Left cardiac atrium (tissue), 4 donors: ENCODE measurements around the gene CCL16. TPM values are rescaled to one million over a fixed set of nuclear protein-coding genes. Genes with fewer than 3 reads are reported as not detected.
"Not testable (repeated sequence)": the region's sequence is repeated elsewhere in the genome, so short reads cannot be mapped to it uniquely, and the experiment has no call there.

Source experiments
- ATAC-seq, 2 donors: fragments of 200-7000 bp; cut with Tn5 transposase; one replicate each; pipeline ENCODE4 v1.9.1; 2020; ENCODE audit warnings: mild to moderate bottlenecking in 2 of 2, moderate library complexity in 2 of 2
- DNase-seq: peaks from one replicate; pipeline ENCODE4 v3.0.0-alpha.2; 2020
- intact Hi-C, 2 donors: fragments of 100-400 bp; cut with DNase I; formaldehyde crosslinking; loops; one replicate each; pipeline versions ENCODE4 v1.14.1 to v1.15.1; 2022 to 2023
- total RNA-seq, 2 donors: library from RNA; stranded (reverse); fragmentation: NEBNext Ultra II Directional; extraction: Animal tissue kit (Norgen Biotek cat#: 25700); gene quantifications; one replicate each; pipeline ENCODE4 v1.2.1, GENCODE V29; 2021
- donor health status: DM: no; HTN: yes; CAD: no.
- donor health status: DM: no; HTN: yes; CAD: no; lungs with severe emphysema.
- donor health status: DM: yes; HTN: yes; CAD: no.
- donor health status: Dilated cardiomyopathy.

The CCL16 gene
- total RNA-seq, 2 donors from 2014 or later: 0.27 TPM; not detected in 1

DNA sequence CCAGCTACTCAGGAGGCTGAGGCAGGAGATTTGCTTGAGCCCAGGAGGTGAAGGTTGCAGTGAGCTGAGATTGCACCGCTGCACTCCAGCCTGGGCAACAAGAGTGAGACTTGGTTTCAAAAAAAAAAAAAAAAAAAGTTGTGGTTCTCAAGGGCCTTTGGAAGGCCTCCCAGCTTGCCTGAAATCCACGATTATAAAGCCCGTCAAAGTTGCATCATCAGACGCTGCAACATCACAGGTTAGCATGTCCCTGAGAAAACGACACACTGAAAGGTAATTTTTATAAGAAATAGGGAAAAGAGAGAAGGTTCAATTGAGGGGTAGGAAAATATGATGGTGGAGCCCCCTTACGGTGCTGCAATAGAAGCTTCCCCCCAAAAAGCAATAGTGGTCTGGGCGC is 33.2 kb downstream of the CCL16 start:
- no peak for DNase-seq
- ATAC-seq: no peak
- intact Hi-C loops: no loop called here

GRCh38 chr17:35947156-35947585 is 34.1 kb downstream of the CCL16 start:
- intact Hi-C loops: no loop called here
- peak; percentile 57 to 71 for ATAC-seq
- DNase-seq: no peak

GRCh38 chr17:35944151-35944550 is 37.1 kb downstream of the CCL16 start:
- ATAC-seq (no peak), DNase-seq (no peak)
- intact Hi-C loops: no loop called here

DNA sequence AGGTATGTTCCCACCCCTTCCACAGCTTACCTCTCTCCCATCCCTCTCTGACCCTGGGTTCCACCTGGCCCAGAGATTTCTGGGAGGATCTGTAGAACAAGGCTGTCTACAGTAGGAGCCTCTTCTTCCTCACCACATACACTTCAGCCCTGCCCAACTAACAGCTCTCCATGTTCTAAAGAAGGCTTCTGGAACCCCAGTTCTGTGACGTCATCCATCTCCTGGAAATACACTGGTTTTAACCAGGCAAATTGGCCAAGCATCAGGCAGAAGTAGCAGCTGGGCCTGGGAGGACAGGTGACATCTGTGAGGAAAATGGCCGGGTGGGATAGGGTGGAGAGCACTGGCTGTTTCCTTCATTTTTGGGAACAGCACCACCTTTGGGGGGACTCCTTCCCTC is 37.8 kb downstream of the CCL16 start, which contains the start of gene LYZL6:
TSS of gene LYZL6 (minus strand) at position 177 of the 400 bp plus-strand sequence. CDS start 4,357 bp downstream, outside the sequence.
- ATAC-seq (no peak), DNase-seq (no peak)
- intact Hi-C loops: no loop called here

DNA sequence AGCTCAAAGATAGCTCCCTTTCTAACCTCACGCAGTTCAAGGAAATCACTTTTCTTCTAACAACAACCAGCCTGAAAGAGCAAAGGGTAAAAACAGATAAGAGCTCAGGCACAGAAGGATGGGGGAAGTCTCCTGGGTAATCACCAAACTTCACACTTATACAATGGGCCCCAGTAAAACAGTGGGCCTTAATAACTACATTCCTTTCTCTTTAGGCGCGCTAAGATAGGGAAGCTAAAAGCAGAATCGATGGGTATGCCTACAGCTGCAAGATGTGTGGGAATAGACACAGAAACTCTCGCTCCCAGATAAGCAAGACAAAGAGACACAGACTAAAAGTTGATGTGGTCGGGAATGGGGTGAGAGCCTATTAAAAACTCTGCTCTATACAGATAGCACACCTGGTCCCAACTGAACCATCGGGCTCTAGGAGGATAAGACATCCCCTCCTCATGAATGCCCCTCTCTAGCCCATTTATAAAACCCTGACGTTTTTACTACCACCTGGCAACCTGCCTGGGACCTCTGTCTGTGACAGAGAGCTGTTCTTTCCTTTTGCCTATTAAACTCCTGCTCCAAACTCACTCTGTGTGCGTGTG is 38.6 kb downstream of the CCL16 start:
- intact Hi-C loops: no loop called here
- no peak for DNase-seq
- no peak for ATAC-seq

GRCh38 chr17:35938492-35938891 is 42.8 kb downstream of the CCL16 start:
- ATAC-seq, intact Hi-C loops, DNase-seq: not testable (repeated sequence)

DNA sequence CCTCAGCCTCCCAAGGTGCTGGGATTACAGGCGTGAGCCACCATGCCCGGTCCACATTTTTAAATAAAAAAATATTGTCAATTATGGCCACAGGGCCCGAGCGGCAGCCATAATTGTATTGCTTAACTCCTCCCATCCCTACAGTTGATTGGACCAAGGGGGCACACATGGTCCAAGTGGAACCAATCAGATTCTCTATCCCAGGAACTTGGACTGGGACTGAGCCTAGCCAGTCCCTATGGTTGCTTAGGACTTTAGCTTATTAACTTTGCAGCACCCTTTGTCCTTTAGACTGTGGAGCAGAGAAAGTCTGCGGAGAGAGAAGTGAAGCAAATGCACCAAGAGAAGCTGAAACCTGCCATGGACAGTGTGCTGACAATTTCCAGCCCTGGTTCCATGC is 45.2 kb downstream of the CCL16 start:
- no peak for ATAC-seq
- intact Hi-C loops: no loop called here

GRCh38 chr17:35934760-35935159 is 46.5 kb downstream of the CCL16 start:
- intact Hi-C loops: no loop called here
- peak; percentile 65 for DNase-seq
- ATAC-seq: peak; percentile 27 to 64

More for the DNA sequence above, 45.2 kb downstream of the CCL16 start:
- DNase-seq: no peak

DNA sequence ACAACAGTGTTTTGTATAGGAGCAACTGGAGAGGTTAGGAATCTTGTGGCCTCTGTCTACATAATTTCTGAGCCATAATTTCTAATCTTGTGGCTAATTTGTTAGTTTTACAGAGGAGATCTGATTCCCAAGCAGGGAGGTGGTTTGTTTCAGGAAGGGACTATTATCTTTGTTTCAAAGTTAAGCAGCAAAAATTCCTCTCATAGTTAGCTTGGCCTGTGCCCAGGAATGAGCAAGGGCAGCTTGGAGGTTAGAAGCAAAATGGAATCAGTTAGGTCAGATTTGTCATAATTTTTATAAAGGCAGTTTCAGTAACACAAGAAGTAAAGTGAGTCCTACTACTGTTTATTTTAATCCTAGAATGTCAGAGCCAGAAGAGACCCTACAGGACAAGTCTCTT is 48.7 kb downstream of the CCL16 start:
- intact Hi-C loops: no loop called here
- DNase-seq (no peak), ATAC-seq (peak in 1 of 2 donors; percentile 5)

- ATAC-seq: peak; percentile 29 to 82
- peak; percentile 73 for DNase-seq
- intact Hi-C loops: no loop called here
Observed at GRCh38 chr17:35931794-35932425, 49.4 kb downstream of the CCL16 start.

- DNase-seq (peak; percentile 71), ATAC-seq (peak; percentile 79 to 91)
- intact Hi-C loops: no loop called here
Observed at GRCh38 chr17:35930211-35931065, 50.9 kb downstream of the CCL16 start, which contains the start of gene RDM1. Gene RDM1 (minus strand): TSS chr17:35930773. CDS start chr17:35930727, 46 bp downstream.

- intact Hi-C loops: no loop called here
Observed at GRCh38 chr17:35927714-35928113, 53.6 kb downstream of the CCL16 start.

More at GRCh38 chr17:35927714-35928113, 53.6 kb downstream of the CCL16 start:
- DNase-seq: no peak
- ATAC-seq: no peak

Other genes with a start within 250 kb of the CCL16 start
- 10 to 100 TPM; 23.9 to 24.7 TPM for gene RASL10B, start 249.9 kb downstream of the CCL16 start, total RNA-seq
- gene GAS2L2, start 228.3 kb downstream of the CCL16 start, total RNA-seq: 1 to 10 TPM in 1 of 2 donors, under 1 TPM in 1; 0.47 to 1.1 TPM
- not detected for gene C17orf50, start 220.6 kb downstream of the CCL16 start, total RNA-seq
- 10 to 100 TPM in 1 of 2 donors, 1 to 10 TPM in 1; 5.0 to 10.3 TPM for gene MMP28, start 185.9 kb downstream of the CCL16 start, total RNA-seq
- 100 to 1,000 TPM in 1 of 2 donors, 10 to 100 TPM in 1; 97.3 to 119 TPM for gene TAF15, start 172.0 kb downstream of the CCL16 start, total RNA-seq
- not detected for gene HEATR9, start 112.6 kb downstream of the CCL16 start, total RNA-seq
- gene CCL5, start 101.1 kb downstream of the CCL16 start, total RNA-seq: 1 to 10 TPM; 1.7 to 8.6 TPM
- gene RDM1, start 50.7 kb downstream of the CCL16 start, total RNA-seq: not detected
- not detected for gene LYZL6, start 37.8 kb downstream of the CCL16 start, total RNA-seq
- gene CCL14, start 5.2 kb upstream of the CCL16 start, total RNA-seq: 10 to 100 TPM in 1 of 2 donors, 1 to 10 TPM in 1; 7.2 to 47.7 TPM
- not detected for gene CCL15, start 20.1 kb upstream of the CCL16 start, total RNA-seq
- gene CCL23, start 36.5 kb upstream of the CCL16 start, total RNA-seq: 1 to 10 TPM in 1 of 2 donors, not detected in 1; 1.8 TPM
- 10 to 100 TPM; 10.2 to 16.0 TPM for gene CCL18, start 82.8 kb upstream of the CCL16 start, total RNA-seq
- 1 to 10 TPM in 1 of 2 donors, under 1 TPM in 1; 0.82 to 1.1 TPM for gene CCL3, start 108.6 kb upstream of the CCL16 start, total RNA-seq
- 1 to 10 TPM in 1 of 2 donors, under 1 TPM in 1; 0.86 to 2.3 TPM for gene CCL4, start 122.3 kb upstream of the CCL16 start, total RNA-seq
- 1 to 10 TPM; 2.2 to 3.9 TPM for gene TBC1D3B, start 195.1 kb upstream of the CCL16 start, total RNA-seq
- gene CCL3L1, start 215.3 kb upstream of the CCL16 start, total RNA-seq: not detected
- gene CCL4L2, start 229.6 kb upstream of the CCL16 start, total RNA-seq: under 1 TPM in 1 of 2 donors, not detected in 1; 0.56 TPM